NCI-H1694 (cell line): Measurements from ENCODE around the gene PXK.

Experiments
- DNase-seq: peaks from one replicate; lab custom pipeline; 2025; lab: John Stamatoyannopoulos, UW

The PXK gene

GRCh38 chr3:58466899-58467563 is 134.3 kb downstream of the PXK start:
- DNase-seq: no peak

GRCh38 chr3:58469096-58469495 is 136.4 kb downstream of the PXK start:
- no peak for DNase-seq

GRCh38 chr3:58470363-58471024 is 137.8 kb downstream of the PXK start:
- DNase-seq: no peak

GRCh38 chr3:58471025-58471887 is 138.6 kb downstream of the PXK start:
- DNase-seq: no peak

GRCh38 chr3:58473275-58473674 is 140.6 kb downstream of the PXK start:
- no peak for DNase-seq

- DNase-seq: no peak
Measured at GRCh38 chr3:58474348-58474911, 141.7 kb downstream of the PXK start.

- DNase-seq: no peak
Measured at GRCh38 chr3:58474967-58475578, 142.4 kb downstream of the PXK start.
